HEK293 (cell line): ENCODE results near the gene TSHZ3.

ENCODE experiments used
- BCL11A ChIP-seq: fragments of 450-650 bp; formaldehyde crosslinking; IDR thresholded peaks from 2 replicates; pipeline ENCODE4 v1.5.1; 2016; ENCODE audit warnings: low read depth, missing biosample characterization, missing genetic modification characterization
- CTCF ChIP-seq: fragments of 450-650 bp; formaldehyde crosslinking; IDR thresholded peaks from 2 replicates; pipeline ENCODE4 v1.5.1; 2016; ENCODE audit warnings: missing biosample characterization, missing genetic modification characterization
- KLF9 ChIP-seq: fragments of 450-650 bp; formaldehyde crosslinking; IDR thresholded peaks from 2 replicates; pipeline ENCODE4 v1.5.1; 2016; ENCODE audit warnings: missing biosample characterization, missing genetic modification characterization, low read depth
- REST ChIP-seq: fragments of 450-650 bp; formaldehyde crosslinking; IDR thresholded peaks from 2 replicates; pipeline ENCODE4 v1.5.1; 2016; ENCODE audit warnings: missing biosample characterization, missing genetic modification characterization
- YY1 ChIP-seq: fragments of 450-650 bp; formaldehyde crosslinking; IDR thresholded peaks from 2 replicates; pipeline ENCODE4 v1.5.1; 2018; ENCODE audit warnings: missing biosample characterization, missing genetic modification characterization
- ZBTB26 ChIP-seq: fragments of 450-650 bp; formaldehyde crosslinking; optimal IDR thresholded peaks from 2 replicates; pipeline ENCODE3; 2016; ENCODE audit warnings: missing biosample characterization, mild to moderate bottlenecking, missing genetic modification characterization
- ZNF132 ChIP-seq: fragments of 450-650 bp; formaldehyde crosslinking; IDR thresholded peaks from 2 replicates; pipeline ENCODE4 v1.5.1; 2017; ENCODE audit warnings: missing biosample characterization, missing genetic modification characterization, borderline replicate concordance
- ZNF157 ChIP-seq: fragments of 450-650 bp; formaldehyde crosslinking; IDR thresholded peaks from 2 replicates; pipeline ENCODE4 v1.5.1; 2016; ENCODE audit warnings: missing biosample characterization, missing genetic modification characterization
- ZNF221 ChIP-seq: fragments of 450-650 bp; formaldehyde crosslinking; IDR thresholded peaks from 2 replicates; pipeline ENCODE4 v1.5.1; 2017; ENCODE audit warnings: missing biosample characterization, missing genetic modification characterization, borderline replicate concordance
- ZNF274 ChIP-seq, 2 experiments: fragments of 200-500 bp in 1 of 2; fragments of 450-650 bp in 1 of 2; sonication (Bioruptor generic) in 1 of 2; formaldehyde crosslinking in 1 of 2; IDR thresholded peaks; 2 replicates each; pipeline versions ENCODE4 v1.5.1 to v1.6.1; 2014 to 2016; ENCODE audit warnings: borderline replicate concordance in 1 of 2, inconsistent platforms in 1 of 2, low read length in 1 of 2, missing biosample characterization in 1 of 2, missing genetic modification characterization in 1 of 2
- ZNF416 ChIP-seq: fragments of 450-650 bp; formaldehyde crosslinking; IDR thresholded peaks from 2 replicates; pipeline ENCODE4 v1.5.1; 2016; ENCODE audit warnings: missing biosample characterization, missing genetic modification characterization
- ZNF704 ChIP-seq: fragments of 450-650 bp; formaldehyde crosslinking; IDR thresholded peaks from 2 replicates; pipeline ENCODE4 v1.5.1; 2016; ENCODE audit warnings: missing biosample characterization, missing genetic modification characterization

GRCh38 chr19:31350693-31351055, 1.4 kb upstream of the TSHZ3 start:
- TF ChIP-seq CTCF: no peak
- no peak for TF ChIP-seq ZNF157 (tag by site-specific recombination)
- no peak for TF ChIP-seq ZBTB26 (tag by site-specific recombination)
- no peak for TF ChIP-seq KLF9 (tag by site-specific recombination)
- TF ChIP-seq YY1 (tag by site-specific recombination): no peak
- TF ChIP-seq ZNF416 (tag by site-specific recombination): no peak
- TF ChIP-seq REST: no peak
- TF ChIP-seq ZNF274 (IDR thresholded peaks at IDR 0.05; ENCODE audit: low read length): no peak
- TF ChIP-seq ZNF274 (tag by site-specific recombination; IDR thresholded peaks at IDR 0.05; ENCODE audit: borderline replicate concordance): no peak
- TF ChIP-seq ZNF704 (tag by site-specific recombination): no peak
- no peak for TF ChIP-seq ZNF132
- no peak for TF ChIP-seq ZNF221 (tag by site-specific recombination)
- TF ChIP-seq BCL11A (tag by site-specific recombination): no peak
